ENCODE results near the gene DPH1. TPM values are rescaled to one million over a fixed set of nuclear protein-coding genes. Genes with fewer than 3 reads are reported as not detected.

DPH1 gene
- polyA plus RNA-seq, 2 of the 4 experiments (the other 2 are of a cell fraction), result 25.5 to 33.6 TPM

DNA sequence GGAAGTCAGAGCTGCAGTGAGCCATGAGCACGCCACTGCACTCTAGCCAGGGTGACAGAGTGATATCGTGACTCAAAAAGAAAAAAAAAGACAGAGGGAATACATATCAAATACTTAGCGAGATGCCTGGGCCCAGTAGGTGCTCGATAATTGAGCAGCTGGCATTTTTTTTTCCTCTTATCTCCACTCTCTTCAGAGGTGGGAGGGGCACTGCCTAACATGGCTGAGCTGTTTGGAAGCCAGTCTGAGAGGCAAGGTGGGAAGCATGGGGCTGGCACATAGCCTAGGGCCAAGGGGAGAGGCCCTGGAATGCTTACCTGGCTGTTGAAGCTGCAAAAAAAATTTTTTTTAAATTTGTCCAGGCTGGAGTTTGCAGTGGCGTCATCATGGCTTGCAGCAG lies 63.4 kb downstream of the DPH1 start:
- H3K4me2 ChIP-seq, result no peak overlapping the region
- DNase-seq (ENCODE audit: low read depth in 1 of 2, low spot score in 1 of 2), result no peak
- ChIA-PET POLR2A (interaction anchor here (0.6 kb wide), 1 partner anchor 40 kb away, joined by 3 read pairs; no protein-coding TSS in a partner anchor), CTCF (interaction anchor here (1.0 to 4.3 kb wide), 9 partner anchors 10 to 189 kb away, joined by 3 to 21 read pairs (median 7); partner anchors contain the start of gene HIC1)
- H3K4me1 ChIP-seq, result no peaks in the 10 kb centered on the region
- TF ChIP-seq EP300 (IDR thresholded peaks at IDR 0.05) (no peak), ZSCAN20 (CRISPR knock-in tag; IDR thresholded peaks at IDR 0.05) (no peak)
- ATAC-seq, result no peak
- 82% methylated on average over 5 of the region's 5 CpGs for WGBS (ENCODE audit: missing lambda C conversion rate)
- H3K9me3 ChIP-seq, result no peaks in the 10 kb centered on the region
- H3K4me3 ChIP-seq, result no peak overlapping the region
- FAIRE-seq, result no peak
- no peak overlapping the region for H3K27ac ChIP-seq

Small RNA genes within 50 kb of the gene (small RNA-seq; reads per million reads assigned to genes)
- gene AC090617.9, result 0 reads per million in 6 experiments
- gene MIR132, result 4.7 to 102 (median 65.3) reads per million in 6 experiments
- gene MIR212, result 0.33 to 11.8 (median 4.7) reads per million in 6 experiments
- gene OVCA2, result 0 reads per million in 6 experiments

Other genes starting within 250 kb of the DPH1 start
- gene SMYD4, start 200.3 kb upstream of the DPH1 start, polyA plus RNA-seq (2011; rRNA removed), result 12.1 and 12.4 TPM in 2 replicates
- 9.8 to 11.1 TPM (median 10.4 TPM) in 3 replicates for gene SMYD4, start 200.3 kb upstream of the DPH1 start, polyA plus RNA-seq (2017; fragmentation: RNase III; extraction: RNeasy Plus Mini Kit Qiagen cat#74134 plus additional on column Dnase treatment)
- 136 and 145 TPM in 2 replicates for gene RPA1, start 200.1 kb upstream of the DPH1 start, polyA plus RNA-seq (2011; rRNA removed)
- 72.2 to 77.1 TPM (median 73.4 TPM) in 3 replicates for gene RPA1, start 200.1 kb upstream of the DPH1 start, polyA plus RNA-seq (2017; fragmentation: RNase III; extraction: RNeasy Plus Mini Kit Qiagen cat#74134 plus additional on column Dnase treatment)
- 0.39 and 0.46 TPM in 2 replicates for gene RTN4RL1, start 4.8 kb upstream of the DPH1 start, polyA plus RNA-seq (2011; rRNA removed)
- 1.4 to 1.8 TPM (median 1.5 TPM) in 3 replicates for gene RTN4RL1, start 4.8 kb upstream of the DPH1 start, polyA plus RNA-seq (2017; fragmentation: RNase III; extraction: RNeasy Plus Mini Kit Qiagen cat#74134 plus additional on column Dnase treatment)
- 66.3 and 73.1 TPM in 2 replicates for gene OVCA2, start 11.9 kb downstream of the DPH1 start, polyA plus RNA-seq (2011; rRNA removed)
- 54.3 to 56.6 TPM (median 54.6 TPM) in 3 replicates for gene OVCA2, start 11.9 kb downstream of the DPH1 start, polyA plus RNA-seq (2017; fragmentation: RNase III; extraction: RNeasy Plus Mini Kit Qiagen cat#74134 plus additional on column Dnase treatment)
- 0.13 and 0.28 TPM in 2 replicates for gene HIC1, start 24.9 kb downstream of the DPH1 start, polyA plus RNA-seq (2011; rRNA removed)
- 0.70 to 1.5 TPM (median 1.3 TPM) in 3 replicates for gene HIC1, start 24.9 kb downstream of the DPH1 start, polyA plus RNA-seq (2017; fragmentation: RNase III; extraction: RNeasy Plus Mini Kit Qiagen cat#74134 plus additional on column Dnase treatment)

Data from A549 (cell line).